Measurements from ENCODE around the gene ADH1A.

DNA sequence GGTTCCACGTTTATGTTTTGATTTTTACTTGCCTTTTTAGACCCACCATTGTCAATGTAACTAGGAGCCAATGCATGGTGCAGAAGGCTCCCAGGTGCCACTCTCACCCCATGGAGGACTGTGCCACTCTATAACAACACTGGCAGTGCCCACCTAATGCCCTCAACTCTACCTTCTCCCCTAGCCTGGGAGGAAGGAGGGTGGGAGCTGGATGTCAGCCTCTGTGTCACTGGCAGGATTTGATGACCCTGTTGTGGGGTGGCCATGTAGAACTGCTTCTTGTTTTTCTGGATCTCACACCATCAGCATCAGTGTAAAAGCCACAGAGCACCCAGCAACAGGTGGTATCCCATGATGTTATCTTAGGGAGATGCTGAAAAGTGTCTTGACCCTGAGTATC is 44.1 kb upstream of the ADH1A start:
- TF ChIP-seq, protein P1, sequence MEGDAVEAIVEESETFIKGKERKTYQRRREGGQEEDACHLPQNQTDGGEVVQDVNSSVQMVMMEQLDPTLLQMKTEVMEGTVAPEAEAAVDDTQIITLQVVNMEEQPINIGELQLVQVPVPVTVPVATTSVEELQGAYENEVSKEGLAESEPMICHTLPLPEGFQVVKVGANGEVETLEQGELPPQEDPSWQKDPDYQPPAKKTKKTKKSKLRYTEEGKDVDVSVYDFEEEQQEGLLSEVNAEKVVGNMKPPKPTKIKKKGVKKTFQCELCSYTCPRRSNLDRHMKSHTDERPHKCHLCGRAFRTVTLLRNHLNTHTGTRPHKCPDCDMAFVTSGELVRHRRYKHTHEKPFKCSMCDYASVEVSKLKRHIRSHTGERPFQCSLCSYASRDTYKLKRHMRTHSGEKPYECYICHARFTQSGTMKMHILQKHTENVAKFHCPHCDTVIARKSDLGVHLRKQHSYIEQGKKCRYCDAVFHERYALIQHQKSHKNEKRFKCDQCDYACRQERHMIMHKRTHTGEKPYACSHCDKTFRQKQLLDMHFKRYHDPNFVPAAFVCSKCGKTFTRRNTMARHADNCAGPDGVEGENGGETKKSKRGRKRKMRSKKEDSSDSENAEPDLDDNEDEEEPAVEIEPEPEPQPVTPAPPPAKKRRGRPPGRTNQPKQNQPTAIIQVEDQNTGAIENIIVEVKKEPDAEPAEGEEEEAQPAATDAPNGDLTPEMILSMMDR (IDR thresholded peaks at IDR 0.05): no peak
- no peak for TF ChIP-seq EZH2 (IDR thresholded peaks at IDR 0.05)

All from neural progenitor cell (in vitro differentiated cells).